PC-9 (cell line): Measurements from ENCODE around the gene IL3RA. TPM values are rescaled to one million over a fixed set of nuclear protein-coding genes. Genes with fewer than 3 reads are reported as not detected.

ENCODE experiments used
- BruUV-seq: library from RNA; stranded (reverse); fragments of 400-500 nt; replicated peaks from 2 replicates; lab custom pipeline; 2021; lab: Mats Ljungman, UMichigan
- CTCF ChIA-PET: fragments of 300-600 bp; sonication (Branson Sonifier 250); formaldehyde crosslinking; loops from one replicate; lab custom pipeline; 2022; ENCODE audit warnings: antibody characterized with exemption; lab: Charles Lee
- POLR2A ChIA-PET: fragments of 300-600 bp; sonication (Branson Sonifier 250); formaldehyde crosslinking; loops from one replicate; lab custom pipeline; 2022; ENCODE audit warnings: antibody characterized with exemption; ENCODE audit not compliant: unreplicated experiment; lab: Charles Lee
- DNase-seq, 2 experiments: peaks; one replicate each; pipeline versions ENCODE4 v3.0.0 to v3.0.0-alpha.2; 2015 to 2022; ENCODE audit warnings: mixed read lengths in 1 of 2
- H2AFZ ChIP-seq: fragments of 200-600 bp; sonication (generic); 2 replicates; pipeline ENCODE4 v1.8.1; 2017; ENCODE audit warnings: antibody characterized with exemption
- H3F3A ChIP-seq: fragments of 200-600 bp; sonication (generic); 2 replicates; pipeline ENCODE4 v1.8.1; 2017; ENCODE audit warnings: antibody characterized with exemption, mild to moderate bottlenecking, low read depth; ENCODE audit not compliant: insufficient read depth
- H3K27ac ChIP-seq: fragments of 200-600 bp; sonication (generic); 2 replicates; pipeline ENCODE4 v1.6.1; 2016; ENCODE audit warnings: mixed run types
- H3K27me3 ChIP-seq: fragments of 200-600 bp; sonication (generic); 2 replicates; pipeline ENCODE4 v1.6.1; 2016; ENCODE audit warnings: low read depth, mixed run types; ENCODE audit not compliant: insufficient read depth
- H3K36me3 ChIP-seq: fragments of 200-600 bp; sonication (generic); 2 replicates; pipeline ENCODE4 v1.6.1; 2016; ENCODE audit warnings: low read depth, mixed run types
- H3K4me1 ChIP-seq: fragments of 200-600 bp; sonication (generic); replicated peaks from 2 replicates; pipeline ENCODE4 v1.6.1; 2016; ENCODE audit warnings: mixed run types; ENCODE audit not compliant: insufficient read depth
- H3K4me2 ChIP-seq: fragments of 200-600 bp; sonication (generic); 2 replicates; pipeline ENCODE4 v1.6.1; 2017; ENCODE audit warnings: mixed run types
- H3K4me3 ChIP-seq: fragments of 200-600 bp; sonication (generic); 2 replicates; pipeline ENCODE4 v1.6.1; 2016; ENCODE audit warnings: mixed run types
- H3K79me2 ChIP-seq: fragments of 200-600 bp; sonication (generic); 2 replicates; pipeline ENCODE4 v1.6.1; 2017; ENCODE audit warnings: low read depth, mixed run types
- H3K9me2 ChIP-seq: fragments of 200-600 bp; sonication (generic); 2 replicates; pipeline ENCODE4 v1.8.1; 2017; ENCODE audit warnings: mild to moderate bottlenecking; ENCODE audit not compliant: insufficient read depth
- H3K9me3 ChIP-seq: fragments of 200-600 bp; sonication (generic); 2 replicates; pipeline ENCODE4 v1.8.1; 2016; ENCODE audit warnings: low read depth; ENCODE audit not compliant: insufficient read depth
- H4K20me1 ChIP-seq: fragments of 200-600 bp; sonication (generic); 2 replicates; pipeline ENCODE4 v1.8.1; 2017; ENCODE audit not compliant: insufficient read depth
- EZH2 ChIP-seq: fragments of 200-600 bp; sonication (generic); IDR thresholded peaks from 2 replicates; pipeline ENCODE4 v1.8.0; 2017; ENCODE audit warnings: antibody characterized with exemption, low read depth
- intact Hi-C: fragments of 100-400 bp; cut with micrococcal nuclease; formaldehyde crosslinking; loops from one replicate; pipeline ENCODE4 v1.10.0; 2022; ENCODE audit not compliant: unreplicated experiment
- total RNA-seq: library from RNA; stranded (reverse); gene quantifications from 2 replicates; pipeline ENCODE4 v1.2.3, GENCODE V29; 2021
- TF ChIP-seq, protein P1 (sequence below): fragments of 200-600 bp; sonication (generic); conservative IDR thresholded peaks from 2 replicates; pipeline ENCODE4 v1.6.1; 2017; ENCODE audit warnings: mixed run types, antibody characterized with exemption, mild to moderate bottlenecking, moderate library complexity

The IL3RA gene
- total RNA-seq, 1 experiment from 2014 or later: not detected

DNA sequence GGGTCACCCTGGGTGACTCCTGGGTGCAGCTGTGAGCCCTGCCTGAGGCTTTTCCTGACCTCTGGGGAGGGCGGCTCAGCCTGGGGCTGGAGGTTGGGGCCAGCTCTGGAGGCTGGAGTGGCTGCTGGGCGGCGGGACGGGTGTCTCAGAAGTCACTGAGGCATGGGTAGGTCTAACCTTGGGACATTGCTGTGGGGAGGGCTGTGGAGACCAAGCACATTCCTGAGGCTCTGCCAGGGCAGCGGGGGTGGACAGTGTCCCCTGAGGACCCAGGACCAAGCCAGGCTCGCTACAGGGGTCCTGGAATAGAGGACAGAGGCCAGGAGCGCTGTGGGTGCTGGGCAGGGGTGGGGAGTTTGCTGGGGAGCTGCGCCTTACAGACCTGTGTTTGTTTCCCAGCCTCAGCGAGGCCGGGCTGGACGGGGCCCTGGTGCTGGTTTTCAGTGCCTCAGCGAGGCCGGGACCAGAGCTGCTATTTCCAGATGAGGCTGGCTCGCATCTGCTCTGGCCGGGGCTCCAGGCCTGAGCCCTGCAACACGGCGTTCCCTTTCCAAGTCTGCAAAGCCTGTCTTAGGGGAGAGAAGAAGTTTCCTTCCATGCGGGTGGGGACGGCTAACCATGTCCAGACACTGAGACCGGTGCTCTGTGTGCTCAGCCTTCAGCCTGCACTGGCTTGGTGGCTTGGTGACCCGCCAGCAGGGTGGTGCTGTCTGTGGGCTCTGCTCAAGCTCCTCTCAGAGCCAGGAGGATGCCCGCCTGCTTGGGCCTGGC is 58.3 kb downstream of the IL3RA start:
- Histone ChIP-seq H3K9me2 (no peaks in the 10 kb centered on the region), H3K79me2 (peaks cover 48% of the 10 kb centered on the region), H3K27ac (no peak overlapping the region), H4K20me1 (peaks cover 19% of the 10 kb centered on the region), H3K4me1 (peaks cover 9% of the 10 kb centered on the region), H3F3A (peaks cover 17% of the 10 kb centered on the region; the same call in 1 of the 2 replicates), H3K36me3 (peaks cover 15% of the 10 kb centered on the region), H3K4me3 (no peak overlapping the region), H3K27me3 (no peaks in the 10 kb centered on the region), H3K4me2 (no peak overlapping the region), H3K9me3 (no peaks in the 10 kb centered on the region), H2AFZ (no peak overlapping the region)
- CTCF ChIA-PET: no interaction called here
- BruUV-seq: no TSS peak
- POLR2A ChIA-PET: no interaction called here
- TF ChIP-seq, protein P1, sequence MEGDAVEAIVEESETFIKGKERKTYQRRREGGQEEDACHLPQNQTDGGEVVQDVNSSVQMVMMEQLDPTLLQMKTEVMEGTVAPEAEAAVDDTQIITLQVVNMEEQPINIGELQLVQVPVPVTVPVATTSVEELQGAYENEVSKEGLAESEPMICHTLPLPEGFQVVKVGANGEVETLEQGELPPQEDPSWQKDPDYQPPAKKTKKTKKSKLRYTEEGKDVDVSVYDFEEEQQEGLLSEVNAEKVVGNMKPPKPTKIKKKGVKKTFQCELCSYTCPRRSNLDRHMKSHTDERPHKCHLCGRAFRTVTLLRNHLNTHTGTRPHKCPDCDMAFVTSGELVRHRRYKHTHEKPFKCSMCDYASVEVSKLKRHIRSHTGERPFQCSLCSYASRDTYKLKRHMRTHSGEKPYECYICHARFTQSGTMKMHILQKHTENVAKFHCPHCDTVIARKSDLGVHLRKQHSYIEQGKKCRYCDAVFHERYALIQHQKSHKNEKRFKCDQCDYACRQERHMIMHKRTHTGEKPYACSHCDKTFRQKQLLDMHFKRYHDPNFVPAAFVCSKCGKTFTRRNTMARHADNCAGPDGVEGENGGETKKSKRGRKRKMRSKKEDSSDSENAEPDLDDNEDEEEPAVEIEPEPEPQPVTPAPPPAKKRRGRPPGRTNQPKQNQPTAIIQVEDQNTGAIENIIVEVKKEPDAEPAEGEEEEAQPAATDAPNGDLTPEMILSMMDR: no peak
- TF ChIP-seq EZH2: no peak
- intact Hi-C loops: loop anchor here (5.0 kb wide), 1 partner anchor 148 kb away; no protein-coding TSS in a partner anchor
- DNase-seq: no peak

GRCh38 chrX:1395646-1396216 is 59.1 kb downstream of the IL3RA start:
- peaks cover 7% of the 10 kb centered on the region for H3K36me3 ChIP-seq
- H3K9me3 ChIP-seq: no peaks in the 10 kb centered on the region
- no peak overlapping the region for H3K27ac ChIP-seq
- no peak for TF ChIP-seq EZH2
- TF ChIP-seq, protein P1: no peak
- no peak overlapping the region for H3K4me3 ChIP-seq
- CTCF ChIA-PET: no interaction called here
- no peaks in the 10 kb centered on the region for H3K9me2 ChIP-seq
- peaks cover 11% of the 10 kb centered on the region for H4K20me1 ChIP-seq
- BruUV-seq: no TSS peak
- H3K4me1 ChIP-seq: peaks cover 1% of the 10 kb centered on the region
- intact Hi-C loops: no loop called here
- peaks cover 40% of the 10 kb centered on the region for H3K79me2 ChIP-seq
- POLR2A ChIA-PET: no interaction called here
- no peak overlapping the region for H2AFZ ChIP-seq
- no peak overlapping the region for H3K4me2 ChIP-seq
- peaks cover 8% of the 10 kb centered on the region; the same call in 1 of the 2 replicates for H3F3A ChIP-seq
- no peaks in the 10 kb centered on the region for H3K27me3 ChIP-seq
- DNase-seq: no peak

DNA sequence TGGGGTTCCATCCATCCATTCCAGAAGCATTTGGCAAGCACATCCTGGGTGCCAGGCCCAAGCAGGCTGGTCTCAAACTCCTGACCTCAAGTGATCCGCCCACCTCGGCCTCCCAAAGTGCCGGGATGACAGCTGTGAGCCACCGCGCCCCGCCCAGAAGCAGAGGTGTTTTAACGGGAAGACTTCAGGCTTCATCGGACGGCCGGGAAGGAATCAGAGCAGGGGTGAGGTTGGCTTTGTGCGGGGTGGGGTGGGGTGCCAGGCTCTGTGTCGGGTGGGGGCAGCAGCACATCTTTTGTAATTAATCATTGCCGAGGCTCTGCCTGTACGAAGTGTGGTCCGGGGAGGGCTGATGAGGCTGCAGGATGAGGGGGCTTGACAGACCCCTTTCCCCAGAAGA is 60.4 kb downstream of the IL3RA start:
- TF ChIP-seq, protein P1: no peak
- TF ChIP-seq EZH2: no peak
- Histone ChIP-seq H3K4me3 (no peak overlapping the region), H3K79me2 (peaks cover 31% of the 10 kb centered on the region), H3F3A (no peaks in the 10 kb centered on the region), H3K4me1 (no peaks in the 10 kb centered on the region; the same call in 1 of the 2 replicates), H3K36me3 (no peaks in the 10 kb centered on the region), H4K20me1 (peaks cover 4% of the 10 kb centered on the region; the same call in 1 of the 2 replicates), H3K9me2 (no peaks in the 10 kb centered on the region), H3K4me2 (no peak overlapping the region), H2AFZ (no peak overlapping the region), H3K27me3 (no peaks in the 10 kb centered on the region), H3K27ac (no peak overlapping the region), H3K9me3 (no peaks in the 10 kb centered on the region)
- intact Hi-C loops: no loop called here
- CTCF ChIA-PET: no interaction called here
- BruUV-seq: no TSS peak
- POLR2A ChIA-PET: no interaction called here
- no peak for DNase-seq
